NCI-H345 treated with DMSO at 0.1 percent for 48 hours (cell line): ENCODE results near the gene FIBIN.

Source experiments
- DNase-seq: peaks from one replicate; lab custom pipeline; 2025; ENCODE audit not compliant: unreplicated experiment; lab: John Stamatoyannopoulos, UW

The FIBIN gene

GRCh38 chr11:27020751-27021150 is 26.8 kb downstream of the FIBIN start:
- no peak for DNase-seq

DNA sequence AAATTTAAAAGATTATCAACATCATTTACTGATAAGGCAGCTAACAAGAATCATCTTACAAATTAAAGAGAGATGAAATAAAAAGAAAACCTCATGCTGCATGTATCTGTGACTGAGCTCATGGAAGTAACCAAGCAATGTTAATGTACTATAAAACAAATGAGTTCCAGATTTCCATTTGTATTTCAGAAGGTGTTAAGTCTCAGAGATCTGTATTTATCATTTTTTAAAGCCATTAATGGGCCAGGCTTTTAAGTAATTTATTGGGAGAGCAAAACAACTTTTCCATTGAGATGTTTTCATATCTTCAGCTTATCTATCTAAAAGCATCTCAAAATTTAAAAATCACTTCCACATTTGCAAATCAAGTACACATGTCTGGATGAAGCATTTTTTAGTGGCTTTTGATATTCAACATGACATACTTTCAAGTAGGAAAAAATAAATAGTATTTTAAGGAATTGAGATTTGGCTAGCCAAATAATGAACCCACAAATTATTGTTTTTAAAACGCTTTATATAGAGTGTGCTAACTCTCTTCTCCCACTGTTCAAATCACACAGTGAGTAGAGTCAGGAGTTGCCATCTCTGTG is 28.8 kb downstream of the FIBIN start:
- no peak for DNase-seq

- no peak for DNase-seq
These were observed 31.0 kb downstream of the FIBIN start for GRCh38 chr11:27024865-27025264.

- DNase-seq = no peak
These were observed 31.5 kb downstream of the FIBIN start for GRCh38 chr11:27025312-27025955.

DNA sequence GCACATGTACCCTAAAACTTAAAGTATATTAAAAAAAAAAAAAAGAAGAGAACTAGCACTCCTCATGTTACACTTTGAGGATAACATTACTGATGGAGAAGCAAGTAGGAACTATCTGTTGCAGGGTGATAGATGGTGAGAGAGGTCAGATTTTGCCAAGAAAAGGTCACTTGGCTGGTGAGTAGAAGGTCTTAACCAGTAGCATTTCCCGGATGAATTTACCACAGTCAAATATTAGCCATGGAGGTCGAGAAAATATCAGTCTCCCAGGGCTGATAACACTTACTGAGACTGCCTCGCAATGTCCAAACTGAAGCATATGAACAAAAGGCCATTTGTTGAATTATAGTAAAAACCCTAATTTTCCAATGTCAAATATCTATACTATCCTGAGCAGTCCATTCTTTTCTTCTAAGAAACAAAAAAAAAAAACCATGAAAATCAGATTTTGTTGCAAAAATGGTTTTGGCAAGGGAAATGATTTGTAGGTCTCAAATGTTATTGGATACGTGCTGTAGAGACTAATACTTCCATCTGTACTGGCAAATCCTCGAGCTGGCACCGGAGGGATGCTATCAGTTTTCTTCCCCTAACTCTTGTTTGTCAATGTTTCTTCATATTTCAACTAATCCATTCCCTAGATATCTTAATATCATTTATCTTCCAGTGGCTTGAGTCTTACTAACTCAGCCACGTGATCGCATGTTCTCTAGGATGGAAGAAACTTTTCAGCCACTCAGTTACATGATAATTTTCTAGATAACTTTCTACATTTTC is 32.2 kb downstream of the FIBIN start:
- DNase-seq = no peak

DNA sequence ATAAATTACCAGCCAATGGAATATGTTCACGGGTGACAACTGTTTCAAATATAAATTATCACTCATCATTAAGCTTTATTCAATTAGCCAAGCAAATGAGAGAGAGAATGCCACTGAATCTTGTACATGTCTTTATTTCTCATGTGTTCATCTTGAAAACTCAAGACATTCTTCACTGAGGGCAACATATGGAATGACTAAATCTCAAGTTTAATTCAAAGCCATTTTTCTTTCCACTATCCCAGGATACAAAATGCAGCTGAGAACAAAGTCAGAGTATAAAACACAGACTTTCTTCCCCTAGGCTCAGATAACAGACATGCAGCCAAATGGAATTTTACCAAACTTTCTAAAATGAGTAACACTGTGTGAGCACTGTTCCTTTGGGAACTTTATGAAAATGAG is 34.7 kb downstream of the FIBIN start:
- DNase-seq = no peak

DNA sequence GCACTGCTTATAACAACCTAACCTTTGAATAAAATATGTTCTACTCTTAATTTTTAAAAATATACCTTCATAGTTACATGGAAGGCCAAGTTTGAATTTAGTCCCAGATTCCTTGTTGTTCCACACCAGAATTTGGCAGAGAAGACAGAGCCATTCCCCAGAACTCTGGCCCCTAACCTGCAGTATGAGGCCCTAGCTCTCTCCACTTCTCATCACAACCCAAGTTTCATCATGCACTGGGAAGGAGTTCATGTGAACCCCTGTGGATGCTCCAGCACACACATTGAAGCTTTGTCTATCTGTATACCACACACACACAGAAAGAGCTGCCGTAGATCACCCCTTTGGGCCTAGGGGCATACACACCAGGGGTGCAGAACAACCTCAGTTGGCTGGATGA is 36.1 kb downstream of the FIBIN start:
- DNase-seq = no peak

DNA sequence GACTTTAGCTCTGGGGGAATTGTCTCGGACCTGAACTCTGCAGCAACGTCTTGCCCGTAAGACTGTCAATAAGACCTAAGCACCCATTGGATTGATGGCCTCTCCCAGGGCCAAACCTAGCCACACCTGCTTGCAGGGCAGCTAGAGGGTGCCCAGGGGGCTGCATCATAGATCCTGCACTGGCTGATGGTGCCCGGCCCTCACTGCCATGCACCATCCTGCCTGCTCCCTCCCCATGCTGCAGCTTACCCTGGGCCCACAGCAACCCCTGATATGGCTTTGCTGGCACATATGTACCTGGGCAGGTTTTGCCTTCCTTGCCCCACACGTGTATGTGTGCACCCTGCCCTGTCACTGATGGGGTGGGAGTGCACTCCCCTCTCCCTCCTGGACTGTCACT is 37.8 kb downstream of the FIBIN start:
- no peak for DNase-seq

GRCh38 chr11:27039873-27040272 is 46.0 kb downstream of the FIBIN start:
- no peak for DNase-seq

- no peak for DNase-seq
These were observed 46.6 kb downstream of the FIBIN start, which contains the start of gene BBOX1 for GRCh38 chr11:27040302-27041115. Gene BBOX1 (plus strand): TSS chr11:27040815. CDS start chr11:27055431, 14,616 bp downstream.

- DNase-seq = no peak
These were observed 47.4 kb downstream of the FIBIN start for GRCh38 chr11:27041141-27041899.
